ENCODE results near the gene MRTFB. TPM values are rescaled to one million over a fixed set of nuclear protein-coding genes. Genes with fewer than 3 reads are reported as not detected.
A peak's percentile ranks its signal among the peaks of the same experiment; 100 is the strongest.

The MRTFB gene
- polyA plus RNA-seq, 1 experiment = 10.5 TPM

DNA sequence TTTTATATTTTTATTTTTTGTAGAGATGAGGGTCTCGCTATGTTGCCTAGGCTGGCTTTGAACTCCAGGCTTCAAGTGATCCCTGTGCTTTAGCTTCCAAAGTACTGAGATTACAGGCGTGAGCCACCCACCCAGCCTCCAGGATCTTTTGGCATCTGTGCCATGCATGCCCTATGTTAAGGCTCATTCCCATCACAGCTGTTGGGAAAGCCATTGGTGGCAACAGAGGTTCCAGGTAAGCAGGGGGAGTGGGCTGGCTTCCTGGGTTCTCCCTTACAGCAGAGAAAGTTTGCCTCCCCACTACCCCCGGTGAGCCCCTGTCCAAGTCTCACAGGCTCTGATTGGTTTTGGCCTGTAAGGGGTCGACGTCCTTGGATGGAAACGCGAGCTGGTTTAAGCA lies 8.9 kb upstream of the MRTFB start:
- Histone ChIP-seq H3K4me3 (ENCODE audit: low read depth, low read length) (no peak overlapping the region), H3K9me3 (ENCODE audit: control insufficient read depth, insufficient read depth, low read length) (no peaks in the 10 kb centered on the region), H3K27me3 (ENCODE audit: control insufficient read depth, insufficient read depth, low read length) (peaks cover 11% of the 10 kb centered on the region), H3K27ac (ENCODE audit: low read depth, low read length) (no peak overlapping the region)
- CTCF ChIA-PET = no interaction called here
- TF ChIP-seq, protein P1, sequence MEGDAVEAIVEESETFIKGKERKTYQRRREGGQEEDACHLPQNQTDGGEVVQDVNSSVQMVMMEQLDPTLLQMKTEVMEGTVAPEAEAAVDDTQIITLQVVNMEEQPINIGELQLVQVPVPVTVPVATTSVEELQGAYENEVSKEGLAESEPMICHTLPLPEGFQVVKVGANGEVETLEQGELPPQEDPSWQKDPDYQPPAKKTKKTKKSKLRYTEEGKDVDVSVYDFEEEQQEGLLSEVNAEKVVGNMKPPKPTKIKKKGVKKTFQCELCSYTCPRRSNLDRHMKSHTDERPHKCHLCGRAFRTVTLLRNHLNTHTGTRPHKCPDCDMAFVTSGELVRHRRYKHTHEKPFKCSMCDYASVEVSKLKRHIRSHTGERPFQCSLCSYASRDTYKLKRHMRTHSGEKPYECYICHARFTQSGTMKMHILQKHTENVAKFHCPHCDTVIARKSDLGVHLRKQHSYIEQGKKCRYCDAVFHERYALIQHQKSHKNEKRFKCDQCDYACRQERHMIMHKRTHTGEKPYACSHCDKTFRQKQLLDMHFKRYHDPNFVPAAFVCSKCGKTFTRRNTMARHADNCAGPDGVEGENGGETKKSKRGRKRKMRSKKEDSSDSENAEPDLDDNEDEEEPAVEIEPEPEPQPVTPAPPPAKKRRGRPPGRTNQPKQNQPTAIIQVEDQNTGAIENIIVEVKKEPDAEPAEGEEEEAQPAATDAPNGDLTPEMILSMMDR (IDR thresholded peaks at IDR 0.05; ENCODE audit: low read depth, low read length) = no peak
- no peak for DNase-seq (ENCODE audit: low read depth, low spot score)
- POLR2A ChIA-PET = no interaction called here

GRCh38 chr16:14063618-14064581 lies 7.2 kb upstream of the MRTFB start:
- no peak for DNase-seq (ENCODE audit: low read depth, low spot score)
- peaks cover 4% of the 10 kb centered on the region for H3K27me3 ChIP-seq (ENCODE audit: control insufficient read depth, insufficient read depth, low read length)
- ChIA-PET CTCF (no interaction called here), POLR2A (no interaction called here)
- no peaks in the 10 kb centered on the region for H3K9me3 ChIP-seq (ENCODE audit: control insufficient read depth, insufficient read depth, low read length)
- H3K4me3 ChIP-seq (ENCODE audit: low read depth, low read length) = no peak overlapping the region
- TF ChIP-seq, protein P1 (IDR thresholded peaks at IDR 0.05; ENCODE audit: low read depth, low read length) = no peak
- no peak overlapping the region for H3K27ac ChIP-seq (ENCODE audit: low read depth, low read length)

- DNase-seq (ENCODE audit: low read depth, low spot score) = no peak
- POLR2A ChIA-PET = no interaction called here
- H3K27ac ChIP-seq (ENCODE audit: low read depth, low read length) = no peak overlapping the region
- TF ChIP-seq, protein P1 (IDR thresholded peaks at IDR 0.05; ENCODE audit: low read depth, low read length) = no peak
- H3K4me3 ChIP-seq (ENCODE audit: low read depth, low read length) = no peak overlapping the region
- H3K9me3 ChIP-seq (ENCODE audit: control insufficient read depth, insufficient read depth, low read length) = no peaks in the 10 kb centered on the region
- no peaks in the 10 kb centered on the region for H3K27me3 ChIP-seq (ENCODE audit: control insufficient read depth, insufficient read depth, low read length)
- CTCF ChIA-PET = interaction anchor here (0.6 kb wide), 1 partner anchor 308 kb away, joined by 6 read pairs; no protein-coding TSS in a partner anchor
Observed at GRCh38 chr16:14069818-14070217, 1.3 kb upstream of the MRTFB start.

DNA sequence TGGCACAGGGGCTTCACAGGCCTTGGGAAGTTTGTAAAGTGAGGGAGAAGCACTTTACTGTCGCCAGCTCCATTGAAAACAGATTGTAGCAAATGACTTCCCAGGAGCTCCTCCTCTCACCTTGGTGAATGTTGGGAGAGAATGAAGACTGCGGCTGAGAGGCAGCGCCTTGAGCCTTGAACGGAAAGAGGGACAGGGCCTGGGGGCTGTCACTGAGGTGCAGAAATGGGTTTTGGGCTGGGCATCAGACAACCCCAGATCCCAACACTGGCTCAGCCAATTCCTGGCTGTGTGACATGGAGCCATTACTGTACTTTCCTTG lies 603 bp upstream of the MRTFB start:
- peak overlapping the region; percentile 81 for H3K4me3 ChIP-seq (ENCODE audit: low read depth, low read length)
- DNase-seq (ENCODE audit: low read depth, low spot score) = no peak
- CTCF ChIA-PET = interaction anchor here (0.6 kb wide), 1 partner anchor 308 kb away, joined by 6 read pairs; no protein-coding TSS in a partner anchor
- H3K27ac ChIP-seq (ENCODE audit: low read depth, low read length) = no peak overlapping the region
- H3K9me3 ChIP-seq (ENCODE audit: control insufficient read depth, insufficient read depth, low read length) = no peaks in the 10 kb centered on the region
- TF ChIP-seq, protein P1 (IDR thresholded peaks at IDR 0.05; ENCODE audit: low read depth, low read length) = no peak
- no peaks in the 10 kb centered on the region for H3K27me3 ChIP-seq (ENCODE audit: control insufficient read depth, insufficient read depth, low read length)
- POLR2A ChIA-PET = no interaction called here

DNA sequence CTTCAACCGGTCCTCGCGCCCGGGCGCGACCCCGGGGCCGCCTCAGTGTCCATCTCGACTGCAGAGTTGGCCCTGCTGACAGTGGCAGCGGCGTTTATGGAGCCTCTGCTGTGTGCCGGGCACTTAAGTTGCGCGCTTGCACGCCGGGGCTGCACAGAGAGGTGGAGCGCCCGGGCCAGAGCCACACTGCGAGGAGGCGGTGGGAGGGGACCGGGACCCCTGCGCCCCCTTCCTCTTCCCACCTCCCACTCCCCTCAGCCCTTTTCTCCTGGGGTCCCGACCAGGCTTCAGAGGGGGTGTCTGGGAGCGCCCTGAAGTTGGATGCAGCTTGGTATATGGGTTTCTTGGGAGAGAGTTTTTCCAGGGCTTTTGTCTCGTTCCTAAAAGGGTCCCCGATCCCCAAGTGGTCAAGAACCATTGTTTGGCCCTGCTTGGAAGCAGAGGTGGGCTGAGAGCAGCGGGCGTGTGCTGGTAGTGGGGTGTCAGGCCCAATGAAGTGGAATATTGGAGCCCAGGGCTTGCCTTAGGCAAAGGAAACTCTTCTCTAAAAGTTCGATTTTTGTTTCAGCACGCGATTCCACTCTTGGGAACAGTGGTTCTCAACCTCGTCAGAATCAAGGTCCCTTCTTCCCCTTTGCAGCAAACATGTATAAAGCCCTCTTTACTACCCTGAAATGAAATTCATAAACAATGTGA lies 605 bp downstream of the MRTFB start:
- ChIA-PET POLR2A (no interaction called here), CTCF (interaction anchor here (0.7 kb wide), 1 partner anchor 48 kb away, joined by 3 read pairs; no protein-coding TSS in a partner anchor)
- H3K27me3 ChIP-seq (ENCODE audit: control insufficient read depth, insufficient read depth, low read length) = no peaks in the 10 kb centered on the region
- TF ChIP-seq, protein P1 (IDR thresholded peaks at IDR 0.05; ENCODE audit: low read depth, low read length) = no peak
- H3K4me3 ChIP-seq (ENCODE audit: low read depth, low read length) = peak overlapping the region; percentile 81
- no peak for DNase-seq (ENCODE audit: low read depth, low spot score)
- no peaks in the 10 kb centered on the region for H3K9me3 ChIP-seq (ENCODE audit: control insufficient read depth, insufficient read depth, low read length)
- no peak overlapping the region for H3K27ac ChIP-seq (ENCODE audit: low read depth, low read length)

Data from AG04450 (cell line).